ENCODE results near the gene EGLN1. TPM values are rescaled to one million over a fixed set of nuclear protein-coding genes. Genes with fewer than 3 reads are reported as not detected.

EGLN1 gene
- total and polyA plus RNA-seq, 2 experiments from 2014 or later: 1.9 to 6.0 TPM

DNA sequence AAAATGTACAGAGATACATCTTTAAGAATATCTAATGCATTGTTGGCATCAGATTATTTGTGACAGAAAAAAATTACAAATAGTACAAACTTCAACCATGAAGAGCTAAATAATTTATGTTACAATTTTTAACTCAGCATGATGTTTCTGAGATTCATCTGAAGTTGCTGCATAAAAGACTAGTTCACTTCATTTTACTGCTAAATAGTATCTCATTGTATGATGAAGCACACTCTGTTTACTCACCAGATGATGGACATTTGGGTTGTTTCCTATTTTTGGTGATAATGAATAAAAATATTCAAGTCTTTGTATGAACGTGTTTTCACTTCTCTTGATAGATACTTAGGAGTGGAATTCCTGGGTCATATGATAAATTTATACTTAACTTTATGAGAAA is 20.6 kb downstream of the EGLN1 start:
- Mint-ChIP-seq H3K4me3 (no peak overlapping the region), H3K27ac (no peak overlapping the region), H3K36me3 (ENCODE audit: low read depth) (no peaks in the 10 kb centered on the region), H3K9me3 (no peaks in the 10 kb centered on the region), H3K27me3 (ENCODE audit: insufficient read depth, low read depth, poor library complexity) (peaks cover 4% of the 10 kb centered on the region), H3K4me1 (no peaks in the 10 kb centered on the region)
- H3K9me2 ChIP-seq (ENCODE audit: insufficient read depth): no peaks in the 10 kb centered on the region
- H3K27me3 ChIP-seq (ENCODE audit: insufficient read depth): no peaks in the 10 kb centered on the region
- DNase-seq (ENCODE audit: low spot score): no peak
- no peak overlapping the region for H3K4me3 ChIP-seq
- H3K27ac ChIP-seq (ENCODE audit: low read depth): no peak overlapping the region
- no peak for ATAC-seq
- TF ChIP-seq, protein P1, sequence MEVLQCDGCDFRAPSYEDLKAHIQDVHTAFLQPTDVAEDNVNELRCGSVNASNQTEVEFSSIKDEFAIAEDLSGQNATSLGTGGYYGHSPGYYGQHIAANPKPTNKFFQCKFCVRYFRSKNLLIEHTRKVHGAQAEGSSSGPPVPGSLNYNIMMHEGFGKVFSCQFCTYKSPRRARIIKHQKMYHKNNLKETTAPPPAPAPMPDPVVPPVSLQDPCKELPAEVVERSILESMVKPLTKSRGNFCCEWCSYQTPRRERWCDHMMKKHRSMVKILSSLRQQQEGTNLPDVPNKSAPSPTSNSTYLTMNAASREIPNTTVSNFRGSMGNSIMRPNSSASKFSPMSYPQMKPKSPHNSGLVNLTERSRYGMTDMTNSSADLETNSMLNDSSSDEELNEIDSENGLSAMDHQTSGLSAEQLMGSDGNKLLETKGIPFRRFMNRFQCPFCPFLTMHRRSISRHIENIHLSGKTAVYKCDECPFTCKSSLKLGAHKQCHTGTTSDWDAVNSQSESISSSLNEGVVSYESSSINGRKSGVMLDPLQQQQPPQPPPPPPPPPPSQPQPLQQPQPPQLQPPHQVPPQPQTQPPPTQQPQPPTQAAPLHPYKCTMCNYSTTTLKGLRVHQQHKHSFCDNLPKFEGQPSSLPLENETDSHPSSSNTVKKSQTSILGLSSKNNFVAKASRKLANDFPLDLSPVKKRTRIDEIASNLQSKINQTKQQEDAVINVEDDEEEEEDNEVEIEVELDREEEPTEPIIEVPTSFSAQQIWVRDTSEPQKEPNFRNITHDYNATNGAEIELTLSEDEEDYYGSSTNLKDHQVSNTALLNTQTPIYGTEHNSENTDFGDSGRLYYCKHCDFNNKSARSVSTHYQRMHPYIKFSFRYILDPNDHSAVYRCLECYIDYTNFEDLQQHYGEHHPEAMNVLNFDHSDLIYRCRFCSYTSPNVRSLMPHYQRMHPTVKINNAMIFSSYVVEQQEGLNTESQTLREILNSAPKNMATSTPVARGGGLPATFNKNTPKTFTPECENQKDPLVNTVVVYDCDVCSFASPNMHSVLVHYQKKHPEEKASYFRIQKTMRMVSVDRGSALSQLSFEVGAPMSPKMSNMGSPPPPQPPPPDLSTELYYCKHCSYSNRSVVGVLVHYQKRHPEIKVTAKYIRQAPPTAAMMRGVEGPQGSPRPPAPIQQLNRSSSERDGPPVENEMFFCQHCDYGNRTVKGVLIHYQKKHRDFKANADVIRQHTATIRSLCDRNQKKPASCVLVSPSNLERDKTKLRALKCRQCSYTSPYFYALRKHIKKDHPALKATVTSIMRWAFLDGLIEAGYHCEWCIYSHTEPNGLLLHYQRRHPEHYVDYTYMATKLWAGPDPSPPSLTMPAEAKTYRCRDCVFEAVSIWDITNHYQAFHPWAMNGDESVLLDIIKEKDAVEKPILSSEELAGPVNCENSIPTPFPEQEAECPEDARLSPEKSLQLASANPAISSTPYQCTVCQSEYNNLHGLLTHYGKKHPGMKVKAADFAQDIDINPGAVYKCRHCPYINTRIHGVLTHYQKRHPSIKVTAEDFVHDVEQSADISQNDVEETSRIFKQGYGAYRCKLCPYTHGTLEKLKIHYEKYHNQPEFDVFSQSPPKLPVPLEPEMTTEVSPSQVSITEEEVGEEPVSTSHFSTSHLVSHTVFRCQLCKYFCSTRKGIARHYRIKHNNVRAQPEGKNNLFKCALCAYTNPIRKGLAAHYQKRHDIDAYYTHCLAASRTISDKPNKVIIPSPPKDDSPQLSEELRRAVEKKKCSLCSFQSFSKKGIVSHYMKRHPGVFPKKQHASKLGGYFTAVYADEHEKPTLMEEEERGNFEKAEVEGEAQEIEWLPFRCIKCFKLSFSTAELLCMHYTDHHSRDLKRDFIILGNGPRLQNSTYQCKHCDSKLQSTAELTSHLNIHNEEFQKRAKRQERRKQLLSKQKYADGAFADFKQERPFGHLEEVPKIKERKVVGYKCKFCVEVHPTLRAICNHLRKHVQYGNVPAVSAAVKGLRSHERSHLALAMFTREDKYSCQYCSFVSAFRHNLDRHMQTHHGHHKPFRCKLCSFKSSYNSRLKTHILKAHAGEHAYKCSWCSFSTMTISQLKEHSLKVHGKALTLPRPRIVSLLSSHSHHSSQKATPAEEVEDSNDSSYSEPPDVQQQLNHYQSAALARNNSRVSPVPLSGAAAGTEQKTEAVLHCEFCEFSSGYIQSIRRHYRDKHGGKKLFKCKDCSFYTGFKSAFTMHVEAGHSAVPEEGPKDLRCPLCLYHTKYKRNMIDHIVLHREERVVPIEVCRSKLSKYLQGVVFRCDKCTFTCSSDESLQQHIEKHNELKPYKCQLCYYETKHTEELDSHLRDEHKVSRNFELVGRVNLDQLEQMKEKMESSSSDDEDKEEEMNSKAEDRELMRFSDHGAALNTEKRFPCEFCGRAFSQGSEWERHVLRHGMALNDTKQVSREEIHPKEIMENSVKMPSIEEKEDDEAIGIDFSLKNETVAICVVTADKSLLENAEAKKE (CRISPR knock-in tag; IDR thresholded peaks at IDR 0.05): no peak
- TF ChIP-seq STAT1 (IDR thresholded peaks at IDR 0.05; ENCODE audit: unreplicated experiment): no peak
- no peak for TF ChIP-seq NANOG (IDR thresholded peaks at IDR 0.05; ENCODE audit: borderline replicate concordance)
- TF ChIP-seq EZH2phosphoT487 (IDR thresholded peaks at IDR 0.05; ENCODE audit: unreplicated experiment): no peak
- no peaks in the 10 kb centered on the region for H4K20me1 ChIP-seq (replicated peaks; ENCODE audit: insufficient read depth)
- no peaks in the 10 kb centered on the region for H3F3A ChIP-seq (replicated peaks; ENCODE audit: low read depth)
- no peak overlapping the region for H2AFZ ChIP-seq
- no peak overlapping the region for H3K4me2 ChIP-seq
- no peaks in the 10 kb centered on the region for H3K79me2 ChIP-seq (replicated peaks; ENCODE audit: insufficient read depth)
- no peaks in the 10 kb centered on the region for H3K36me3 ChIP-seq (ENCODE audit: insufficient read depth)
- H3K4me1 ChIP-seq (ENCODE audit: insufficient read depth): no peaks in the 10 kb centered on the region

- H3F3A ChIP-seq (replicated peaks; ENCODE audit: low read depth): no peaks in the 10 kb centered on the region
- H3K9me3 Mint-ChIP-seq: no peaks in the 10 kb centered on the region
- no peak for DNase-seq (ENCODE audit: low spot score)
- H4K20me1 ChIP-seq (replicated peaks; ENCODE audit: insufficient read depth): no peaks in the 10 kb centered on the region
- H3K27me3 ChIP-seq (ENCODE audit: insufficient read depth): no peaks in the 10 kb centered on the region
- no peaks in the 10 kb centered on the region for H3K79me2 ChIP-seq (replicated peaks; ENCODE audit: insufficient read depth)
- peaks cover 4% of the 10 kb centered on the region for H3K27me3 Mint-ChIP-seq (ENCODE audit: insufficient read depth, low read depth, poor library complexity)
- peaks cover 12% of the 10 kb centered on the region; the same call in 2 of the 3 replicates for H3K4me1 Mint-ChIP-seq
- H3K4me3 Mint-ChIP-seq: no peak overlapping the region
- no peaks in the 10 kb centered on the region for H3K36me3 Mint-ChIP-seq (ENCODE audit: low read depth)
- H3K27ac ChIP-seq (ENCODE audit: low read depth): no peak overlapping the region
- no peak overlapping the region for H3K27ac Mint-ChIP-seq
- H3K4me2 ChIP-seq: no peak overlapping the region
- no peak for ATAC-seq
- no peak overlapping the region for H3K4me3 ChIP-seq
- no peaks in the 10 kb centered on the region for H3K9me2 ChIP-seq (ENCODE audit: insufficient read depth)
- H3K36me3 ChIP-seq (ENCODE audit: insufficient read depth): no peaks in the 10 kb centered on the region
- H2AFZ ChIP-seq: no peak overlapping the region
- H3K4me1 ChIP-seq (ENCODE audit: insufficient read depth): no peaks in the 10 kb centered on the region; the same call in 1 of the 2 replicates
- TF ChIP-seq ZNF114 (CRISPR knock-in tag; IDR thresholded peaks at IDR 0.05) (no peak), JUNB (IDR thresholded peaks at IDR 0.05; ENCODE audit: unreplicated experiment) (no peak), POLR2AphosphoS5 (IDR thresholded peaks at IDR 0.05; ENCODE audit: low read depth) (no peak)
- TF ChIP-seq, protein P2, sequence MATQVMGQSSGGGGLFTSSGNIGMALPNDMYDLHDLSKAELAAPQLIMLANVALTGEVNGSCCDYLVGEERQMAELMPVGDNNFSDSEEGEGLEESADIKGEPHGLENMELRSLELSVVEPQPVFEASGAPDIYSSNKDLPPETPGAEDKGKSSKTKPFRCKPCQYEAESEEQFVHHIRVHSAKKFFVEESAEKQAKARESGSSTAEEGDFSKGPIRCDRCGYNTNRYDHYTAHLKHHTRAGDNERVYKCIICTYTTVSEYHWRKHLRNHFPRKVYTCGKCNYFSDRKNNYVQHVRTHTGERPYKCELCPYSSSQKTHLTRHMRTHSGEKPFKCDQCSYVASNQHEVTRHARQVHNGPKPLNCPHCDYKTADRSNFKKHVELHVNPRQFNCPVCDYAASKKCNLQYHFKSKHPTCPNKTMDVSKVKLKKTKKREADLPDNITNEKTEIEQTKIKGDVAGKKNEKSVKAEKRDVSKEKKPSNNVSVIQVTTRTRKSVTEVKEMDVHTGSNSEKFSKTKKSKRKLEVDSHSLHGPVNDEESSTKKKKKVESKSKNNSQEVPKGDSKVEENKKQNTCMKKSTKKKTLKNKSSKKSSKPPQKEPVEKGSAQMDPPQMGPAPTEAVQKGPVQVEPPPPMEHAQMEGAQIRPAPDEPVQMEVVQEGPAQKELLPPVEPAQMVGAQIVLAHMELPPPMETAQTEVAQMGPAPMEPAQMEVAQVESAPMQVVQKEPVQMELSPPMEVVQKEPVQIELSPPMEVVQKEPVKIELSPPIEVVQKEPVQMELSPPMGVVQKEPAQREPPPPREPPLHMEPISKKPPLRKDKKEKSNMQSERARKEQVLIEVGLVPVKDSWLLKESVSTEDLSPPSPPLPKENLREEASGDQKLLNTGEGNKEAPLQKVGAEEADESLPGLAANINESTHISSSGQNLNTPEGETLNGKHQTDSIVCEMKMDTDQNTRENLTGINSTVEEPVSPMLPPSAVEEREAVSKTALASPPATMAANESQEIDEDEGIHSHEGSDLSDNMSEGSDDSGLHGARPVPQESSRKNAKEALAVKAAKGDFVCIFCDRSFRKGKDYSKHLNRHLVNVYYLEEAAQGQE (IDR thresholded peaks at IDR 0.05; ENCODE audit: unreplicated experiment): no peak
These were observed 24.0 kb downstream of the EGLN1 start for GRCh38 chr1:231397886-231398671.
